Fibroblast of skin of left quadriceps (primary cell): ENCODE data around the gene REL.
"Not testable (repeated sequence)": the region's sequence is repeated elsewhere in the genome, so short reads cannot be mapped to it uniquely, and the experiment has no call there.

Source experiments
- DNase-seq, 2 experiments: peaks; one replicate each; pipeline ENCODE4 v3.0.0-alpha.2; 2013; ENCODE audit warnings: low read depth in 2 of 2

Gene REL

DNA sequence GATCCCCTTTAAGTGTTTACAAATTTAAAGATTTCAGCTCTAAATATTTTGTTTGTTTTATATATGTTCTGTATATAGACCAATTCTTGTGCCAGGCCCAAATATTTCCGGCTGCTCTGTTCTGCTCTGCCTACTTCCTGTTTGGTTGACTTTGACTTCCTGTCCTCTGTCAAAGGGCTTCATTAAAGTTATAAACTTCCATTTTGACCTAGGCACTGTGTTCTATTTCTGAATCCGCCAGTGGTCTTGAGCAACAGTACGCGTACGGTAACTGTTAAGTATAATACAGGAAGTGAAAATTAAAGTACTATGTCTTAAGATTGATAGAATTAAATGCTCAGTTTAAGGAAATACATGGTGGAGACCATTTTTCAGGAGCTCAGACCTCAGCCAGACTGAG is 13.5 kb upstream of the REL start:
- DNase-seq, result no peak

GRCh38 chr2:60868589-60869273 is 12.6 kb upstream of the REL start:
- DNase-seq, result no peak

DNA sequence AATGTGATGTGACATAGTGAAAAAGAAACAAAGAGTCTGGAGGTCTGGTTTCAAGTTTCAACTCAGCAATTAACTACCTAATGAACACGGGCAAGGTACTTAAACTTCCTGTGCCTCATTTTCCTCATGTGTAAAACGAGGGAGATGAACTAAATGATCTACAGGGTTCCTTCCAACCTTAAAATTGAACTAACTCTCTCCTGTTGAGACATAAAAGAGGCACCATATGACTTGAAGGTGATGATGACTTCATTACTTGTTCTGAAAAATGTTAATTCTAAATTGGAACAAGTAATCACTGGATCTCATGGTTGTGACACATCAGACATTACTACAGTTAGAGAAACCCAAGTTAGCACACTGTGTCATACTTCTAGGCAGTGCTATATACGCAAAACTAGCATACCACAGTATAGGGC is 8.9 kb upstream of the REL start:
- DNase-seq, result no peak

GRCh38 chr2:60873381-60873780 is 8.0 kb upstream of the REL start:
- DNase-seq, result no peak

DNA sequence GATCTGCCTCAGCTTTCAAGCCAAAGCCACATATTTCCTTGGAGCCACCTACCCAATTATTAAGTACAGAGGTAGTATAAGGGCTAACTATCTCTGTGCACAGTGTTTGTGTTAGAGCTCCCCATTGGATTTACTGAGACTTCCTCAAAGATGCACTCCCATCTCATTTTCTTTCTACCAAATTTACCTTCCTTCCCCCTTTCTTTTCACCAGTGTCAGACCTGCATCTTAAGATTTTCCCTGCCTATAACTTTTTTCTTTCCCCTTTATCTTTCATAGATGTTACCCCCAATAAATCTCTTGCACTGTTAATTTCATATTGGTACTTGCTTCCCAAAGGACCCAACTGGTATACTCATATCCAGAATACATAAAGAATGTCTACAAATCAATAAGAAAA is 5.9 kb upstream of the REL start:
- no peak for DNase-seq

DNA sequence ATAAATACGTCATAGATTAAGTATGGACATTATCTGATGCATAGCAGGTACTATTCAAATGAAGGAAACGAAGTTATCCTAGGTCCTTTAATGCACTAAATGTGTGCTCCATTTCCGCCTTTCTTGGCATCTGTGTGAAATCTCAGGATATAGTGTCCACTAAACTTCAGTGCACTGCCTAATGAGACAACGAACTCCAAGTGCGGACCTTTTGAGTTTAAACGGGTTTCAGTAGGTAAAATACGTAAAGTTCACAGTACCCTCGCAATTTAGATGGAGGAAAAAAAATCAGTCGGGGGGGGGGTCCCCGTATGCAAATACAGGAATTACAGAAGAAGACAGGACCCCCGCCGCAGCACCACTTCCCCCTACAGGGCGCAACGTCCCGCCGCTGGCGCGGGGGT is 729 bp upstream of the REL start:
- no peak for DNase-seq

GRCh38 chr2:60882971-60883753 is 1.8 kb downstream of the REL start:
- no peak for DNase-seq

- DNase-seq, result no peak
Observed at GRCh38 chr2:60883896-60884295, 2.5 kb downstream of the REL start.

DNA sequence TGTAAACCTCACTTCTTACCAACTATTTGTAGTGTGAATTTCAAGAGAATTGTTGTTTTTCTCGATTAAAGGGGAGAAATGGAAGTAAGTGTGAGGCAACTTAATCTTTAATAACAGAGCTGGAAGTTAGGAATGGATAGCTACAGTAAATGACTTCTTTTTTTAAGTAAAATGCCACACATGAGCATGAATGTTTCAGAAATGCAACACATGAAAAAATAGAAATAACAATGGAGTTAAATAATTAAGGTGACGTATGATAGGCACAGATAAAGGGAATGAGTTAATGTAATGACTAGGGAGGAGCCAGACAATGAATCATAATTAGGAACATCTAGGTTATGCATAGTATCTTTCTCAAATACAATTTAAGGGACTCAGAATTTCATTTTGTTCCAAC is 3.4 kb downstream of the REL start:
- no peak for DNase-seq

- DNase-seq, result no peak
Observed at GRCh38 chr2:60885683-60886082, 4.3 kb downstream of the REL start.

GRCh38 chr2:60886991-60887390 is 5.6 kb downstream of the REL start:
- no peak for DNase-seq

- no peak for DNase-seq
Observed at GRCh38 chr2:60888853-60889252, 7.5 kb downstream of the REL start.

DNA sequence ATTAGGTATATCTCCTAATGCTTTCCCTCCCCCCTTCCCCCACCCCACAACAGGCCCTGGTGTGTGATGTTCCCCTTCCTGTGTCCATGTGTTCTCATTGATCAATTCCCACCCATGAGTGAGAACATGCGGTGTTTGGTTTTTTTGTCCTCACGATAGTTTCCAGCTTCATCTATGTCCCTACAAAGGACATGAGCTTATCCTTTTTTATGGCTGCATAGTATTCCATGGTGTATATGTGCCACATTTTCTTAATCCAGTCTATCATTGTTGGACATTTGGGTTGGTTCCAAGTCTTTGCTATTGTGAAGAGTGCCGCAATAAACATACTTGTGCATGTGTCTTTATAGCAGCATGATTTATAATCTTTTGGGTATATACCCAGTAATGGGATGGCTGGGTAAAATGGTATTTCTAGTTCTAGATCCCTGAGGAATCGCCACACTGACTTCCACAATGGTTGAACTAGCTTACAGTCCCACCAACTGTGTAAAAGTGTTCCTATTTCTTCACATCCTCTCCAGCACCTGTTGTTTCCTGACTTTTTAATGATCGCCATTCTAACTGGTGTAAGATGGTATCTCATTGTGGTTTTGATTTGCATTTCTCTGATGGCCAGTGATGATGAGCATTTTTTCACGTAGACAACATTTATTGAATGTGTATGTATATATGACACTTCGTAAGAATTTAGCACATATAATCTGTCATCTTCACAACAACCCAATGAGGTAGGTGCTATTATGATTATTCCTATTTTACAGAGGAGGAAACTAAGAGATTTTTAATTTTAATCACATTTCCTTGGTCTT is 8.4 kb downstream of the REL start:
- DNase-seq, result not testable (repeated sequence)

- DNase-seq, result no peak
Observed at GRCh38 chr2:60890393-60890707, 9.0 kb downstream of the REL start.

DNA sequence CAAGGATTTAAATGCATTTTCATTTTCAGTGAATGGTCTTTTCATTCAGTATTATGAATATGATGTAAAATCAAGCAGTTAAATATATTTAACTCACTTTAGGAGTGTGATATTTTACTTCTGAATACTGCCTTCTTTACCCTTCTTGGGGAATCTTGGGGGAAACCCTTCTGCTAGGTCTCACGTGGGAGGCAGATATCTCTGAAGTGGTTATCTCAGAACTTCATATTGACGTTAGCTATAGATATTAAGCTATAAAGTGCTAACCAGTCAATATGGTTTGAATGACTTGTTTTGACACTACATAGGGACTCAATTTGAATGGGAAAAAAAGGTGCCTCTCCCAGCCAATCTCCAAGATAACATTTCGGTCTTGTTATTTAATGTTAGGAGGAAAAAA is 9.8 kb downstream of the REL start:
- DNase-seq, result no peak

- no peak for DNase-seq
Observed at GRCh38 chr2:60898567-60898966, 17.2 kb downstream of the REL start.

- DNase-seq, result no peak
Observed at GRCh38 chr2:60899230-60899891, 18.0 kb downstream of the REL start.

GRCh38 chr2:60899892-60900249 is 18.5 kb downstream of the REL start:
- DNase-seq, result no peak

DNA sequence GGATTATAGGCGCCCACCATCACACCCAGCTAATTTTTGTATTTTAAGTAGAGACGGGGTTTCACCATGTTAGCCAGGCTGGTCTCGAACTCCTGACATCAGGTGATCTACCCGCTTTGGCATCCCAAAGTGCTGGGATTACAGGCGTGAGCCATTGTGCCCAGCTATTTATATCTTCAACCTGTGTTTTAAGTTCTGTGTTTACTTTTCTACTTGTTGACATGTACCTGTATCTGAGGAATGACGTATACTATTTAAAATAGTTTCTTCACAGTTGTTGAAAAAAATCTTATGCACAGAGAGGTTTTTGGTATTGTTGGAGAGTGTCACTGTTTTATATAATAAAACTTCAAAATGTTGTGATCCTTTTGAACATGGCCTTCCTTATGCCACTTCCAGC is 19.9 kb downstream of the REL start:
- DNase-seq, result not testable (repeated sequence)

- not testable (repeated sequence) for DNase-seq
Observed at GRCh38 chr2:60905867-60906266, 24.5 kb downstream of the REL start.

- no peak for DNase-seq
Observed at GRCh38 chr2:60906395-60906794, 25.0 kb downstream of the REL start.

GRCh38 chr2:60907329-60907728 is 26.0 kb downstream of the REL start:
- no peak for DNase-seq
